AG09319 (cell line): Measurements from ENCODE around the gene CRYM.
"Not testable (repeated sequence)": the region's sequence is repeated elsewhere in the genome, so short reads cannot be mapped to it uniquely, and the experiment has no call there.

Source experiments
- DNase-seq: peaks from one replicate; pipeline ENCODE4 v3.0.0-alpha.2; 2010; ENCODE audit warnings: low read depth; ENCODE audit errors: extremely low read depth
- CTCF ChIP-seq: IDR thresholded peaks from 2 replicates; pipeline ENCODE4 v1.5.1; 2011; ENCODE audit warnings: low read depth, mild to moderate bottlenecking, inconsistent platforms, low read length, moderate library complexity

CRYM gene

GRCh38 chr16:21250072-21250923 lies 27.8 kb downstream of the CRYM start:
- DNase-seq, result no peak
- TF ChIP-seq CTCF, result no peak

- not testable (repeated sequence) for DNase-seq
Observed at GRCh38 chr16:21248179-21248578, 29.9 kb downstream of the CRYM start.

GRCh38 chr16:21244518-21245215 lies 33.4 kb downstream of the CRYM start:
- no peak for TF ChIP-seq CTCF
- DNase-seq, result no peak

GRCh38 chr16:21242756-21243155 lies 35.3 kb downstream of the CRYM start:
- DNase-seq, result no peak
- TF ChIP-seq CTCF, result no peak

GRCh38 chr16:21239646-21240045 lies 38.4 kb downstream of the CRYM start:
- TF ChIP-seq CTCF, result no peak
- no peak for DNase-seq

- no peak for DNase-seq
- no peak for TF ChIP-seq CTCF
Observed at GRCh38 chr16:21236831-21237230, 41.3 kb downstream of the CRYM start.

- TF ChIP-seq CTCF, result no peak
- no peak for DNase-seq
Observed at GRCh38 chr16:21235199-21235585, 42.9 kb downstream of the CRYM start.
